RWPE1 (cell line): Measurements from ENCODE around the gene GPC6.

Experiments used
- CTCF ChIA-PET: fragments of 350-600 bp; sonication (Branson Sonifier 250); formaldehyde crosslinking; extraction: SDS; loops from one replicate; lab custom pipeline; 2021; lab: Yijun Ruan, JAX
- POLR2A ChIA-PET: fragments of 400-600 bp; formaldehyde crosslinking; extraction: SDS; loops from one replicate; lab custom pipeline; 2020; ENCODE audit warnings: antibody characterized with exemption; ENCODE audit not compliant: low non-redundant PET; lab: Yijun Ruan, JAX
- DNase-seq: peaks from one replicate; pipeline ENCODE4 v3.0.0; 2012; ENCODE audit warnings: low spot score
- H3K27ac ChIP-seq: fragments of 450-650 bp; 2 replicates; pipeline ENCODE4 v1.5.1; 2017
- TF ChIP-seq, protein P1 (sequence below): fragments of 450-650 bp; conservative IDR thresholded peaks from 2 replicates; pipeline ENCODE4 v1.5.1; 2017; ENCODE audit warnings: low read depth, mild to moderate bottlenecking

The GPC6 gene

DNA sequence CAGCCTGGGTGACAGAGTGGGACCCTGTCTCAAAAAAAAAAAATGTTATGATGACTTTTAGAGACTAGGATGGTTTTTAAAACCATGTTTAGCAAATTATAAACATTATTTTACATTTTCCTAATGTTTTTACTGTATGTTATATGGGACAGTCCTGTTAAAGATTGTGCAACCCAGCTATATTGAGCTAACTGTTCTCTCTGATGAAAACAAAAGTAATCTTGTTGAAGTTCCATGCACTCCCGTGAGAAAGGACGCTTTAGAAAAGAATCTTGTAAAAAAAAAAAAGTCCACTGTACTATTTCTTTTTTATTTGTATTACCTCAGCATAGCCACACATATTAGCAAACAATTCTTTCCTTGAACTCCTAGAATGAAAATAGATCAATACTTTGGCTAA lies 801.6 kb downstream of the GPC6 start:
- TF ChIP-seq, protein P1, sequence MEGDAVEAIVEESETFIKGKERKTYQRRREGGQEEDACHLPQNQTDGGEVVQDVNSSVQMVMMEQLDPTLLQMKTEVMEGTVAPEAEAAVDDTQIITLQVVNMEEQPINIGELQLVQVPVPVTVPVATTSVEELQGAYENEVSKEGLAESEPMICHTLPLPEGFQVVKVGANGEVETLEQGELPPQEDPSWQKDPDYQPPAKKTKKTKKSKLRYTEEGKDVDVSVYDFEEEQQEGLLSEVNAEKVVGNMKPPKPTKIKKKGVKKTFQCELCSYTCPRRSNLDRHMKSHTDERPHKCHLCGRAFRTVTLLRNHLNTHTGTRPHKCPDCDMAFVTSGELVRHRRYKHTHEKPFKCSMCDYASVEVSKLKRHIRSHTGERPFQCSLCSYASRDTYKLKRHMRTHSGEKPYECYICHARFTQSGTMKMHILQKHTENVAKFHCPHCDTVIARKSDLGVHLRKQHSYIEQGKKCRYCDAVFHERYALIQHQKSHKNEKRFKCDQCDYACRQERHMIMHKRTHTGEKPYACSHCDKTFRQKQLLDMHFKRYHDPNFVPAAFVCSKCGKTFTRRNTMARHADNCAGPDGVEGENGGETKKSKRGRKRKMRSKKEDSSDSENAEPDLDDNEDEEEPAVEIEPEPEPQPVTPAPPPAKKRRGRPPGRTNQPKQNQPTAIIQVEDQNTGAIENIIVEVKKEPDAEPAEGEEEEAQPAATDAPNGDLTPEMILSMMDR: no peak
- ChIA-PET CTCF (no interaction called here), POLR2A (no interaction called here)
- no peak overlapping the region for H3K27ac ChIP-seq
- no peak for DNase-seq

DNA sequence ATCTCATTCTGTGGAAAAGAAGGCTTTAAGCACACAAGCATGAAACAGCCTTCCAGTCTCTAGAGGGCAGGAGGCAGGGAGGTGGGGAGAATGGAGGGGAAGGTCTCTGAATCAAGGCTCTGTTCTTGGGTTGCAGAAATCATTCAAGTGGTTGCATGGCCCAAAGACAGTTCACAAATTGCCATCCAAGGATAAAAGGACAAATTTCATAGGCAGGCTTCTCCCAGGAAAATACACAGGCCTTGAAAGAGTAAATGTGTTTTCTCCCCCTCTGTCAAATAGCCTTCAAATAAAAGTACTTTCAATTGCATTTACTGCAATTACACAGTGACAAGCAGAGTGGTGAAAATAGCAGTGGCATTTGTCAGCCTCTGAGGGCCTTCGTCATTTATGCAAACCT lies 802.0 kb downstream of the GPC6 start:
- CTCF ChIA-PET: no interaction called here
- DNase-seq: no peak
- H3K27ac ChIP-seq: no peak overlapping the region
- TF ChIP-seq, protein P1: no peak
- POLR2A ChIA-PET: no interaction called here

DNA sequence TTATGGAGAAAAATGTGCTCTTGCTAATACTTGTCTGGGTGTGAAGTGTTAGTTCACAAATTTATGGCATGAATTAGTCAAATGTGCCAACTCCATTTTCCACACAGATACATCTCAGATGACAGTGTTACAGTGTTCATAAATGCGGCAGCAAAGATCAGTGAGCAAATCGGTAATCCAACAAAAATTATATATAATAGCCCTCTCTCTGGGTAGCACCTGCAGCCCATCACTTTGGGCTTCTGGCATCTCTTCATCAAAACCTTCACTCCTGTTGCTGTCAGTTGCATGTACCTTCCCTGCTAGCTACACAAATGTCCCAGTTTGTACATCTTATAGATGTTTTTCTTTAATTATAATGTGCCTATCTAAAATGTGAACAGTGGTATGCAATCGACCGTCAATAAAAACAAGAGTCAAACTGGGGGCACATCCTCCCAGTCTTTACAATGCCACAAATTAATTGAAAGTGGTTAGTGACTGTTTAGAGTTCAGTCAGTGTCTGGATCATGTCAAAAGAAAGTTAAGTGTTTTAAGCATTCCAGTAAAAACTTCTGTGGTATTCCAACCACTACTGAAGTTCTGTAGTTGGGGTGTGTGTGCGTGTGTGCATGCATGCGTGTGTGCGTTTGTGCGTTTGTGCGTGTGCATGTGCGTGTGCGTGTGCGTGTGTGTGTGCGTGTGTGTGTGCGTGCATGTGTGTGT lies 804.0 kb downstream of the GPC6 start:
- DNase-seq: no peak
- ChIA-PET POLR2A (no interaction called here), CTCF (interaction anchor here (0.5 kb wide), 1 partner anchor 90 kb away, joined by 5 read pairs; no protein-coding TSS in a partner anchor)
- no peak overlapping the region for H3K27ac ChIP-seq
- TF ChIP-seq, protein P1: no peak

DNA sequence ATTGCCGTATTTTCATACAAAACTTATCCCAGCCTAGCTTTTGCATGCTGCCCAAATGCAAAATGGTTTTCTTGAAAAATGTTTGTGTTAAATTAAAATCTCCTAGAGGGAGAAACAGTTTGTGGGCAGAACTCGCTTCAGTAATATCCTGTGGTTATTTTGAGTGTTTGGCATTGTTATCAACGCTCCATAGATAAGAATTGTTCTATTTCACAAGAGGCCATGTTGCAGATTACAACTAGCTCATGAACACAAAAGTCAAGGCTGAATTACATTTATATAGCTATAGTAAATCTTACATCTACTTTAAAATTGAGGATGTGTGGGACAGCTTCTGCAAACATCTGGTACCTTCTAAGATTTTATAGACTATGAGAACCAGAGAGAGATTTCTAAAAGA lies 805.0 kb downstream of the GPC6 start:
- H3K27ac ChIP-seq: no peak overlapping the region
- no peak for DNase-seq
- ChIA-PET CTCF (no interaction called here), POLR2A (no interaction called here)
- TF ChIP-seq, protein P1: no peak

DNA sequence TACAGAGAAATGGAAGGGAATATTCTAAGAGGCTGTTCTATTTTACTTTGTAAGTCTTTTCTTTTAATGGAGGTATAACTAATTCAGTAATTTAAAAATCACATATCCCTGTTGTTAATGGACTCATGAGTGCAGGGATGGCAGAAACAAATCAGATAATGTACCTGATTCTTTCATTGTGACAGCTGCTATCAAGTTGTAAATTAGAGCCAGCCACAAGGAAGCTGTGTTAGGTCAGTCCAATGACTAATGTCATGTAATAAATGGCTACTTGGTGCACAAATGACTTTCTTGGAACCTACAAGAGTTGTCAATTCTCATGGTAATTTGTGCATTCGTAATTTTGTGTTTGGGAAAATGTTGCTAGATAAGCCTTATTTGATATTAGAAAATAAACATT lies 806.5 kb downstream of the GPC6 start:
- POLR2A ChIA-PET: no interaction called here
- no peak for DNase-seq
- CTCF ChIA-PET: no interaction called here
- no peak overlapping the region for H3K27ac ChIP-seq
- TF ChIP-seq, protein P1: no peak

DNA sequence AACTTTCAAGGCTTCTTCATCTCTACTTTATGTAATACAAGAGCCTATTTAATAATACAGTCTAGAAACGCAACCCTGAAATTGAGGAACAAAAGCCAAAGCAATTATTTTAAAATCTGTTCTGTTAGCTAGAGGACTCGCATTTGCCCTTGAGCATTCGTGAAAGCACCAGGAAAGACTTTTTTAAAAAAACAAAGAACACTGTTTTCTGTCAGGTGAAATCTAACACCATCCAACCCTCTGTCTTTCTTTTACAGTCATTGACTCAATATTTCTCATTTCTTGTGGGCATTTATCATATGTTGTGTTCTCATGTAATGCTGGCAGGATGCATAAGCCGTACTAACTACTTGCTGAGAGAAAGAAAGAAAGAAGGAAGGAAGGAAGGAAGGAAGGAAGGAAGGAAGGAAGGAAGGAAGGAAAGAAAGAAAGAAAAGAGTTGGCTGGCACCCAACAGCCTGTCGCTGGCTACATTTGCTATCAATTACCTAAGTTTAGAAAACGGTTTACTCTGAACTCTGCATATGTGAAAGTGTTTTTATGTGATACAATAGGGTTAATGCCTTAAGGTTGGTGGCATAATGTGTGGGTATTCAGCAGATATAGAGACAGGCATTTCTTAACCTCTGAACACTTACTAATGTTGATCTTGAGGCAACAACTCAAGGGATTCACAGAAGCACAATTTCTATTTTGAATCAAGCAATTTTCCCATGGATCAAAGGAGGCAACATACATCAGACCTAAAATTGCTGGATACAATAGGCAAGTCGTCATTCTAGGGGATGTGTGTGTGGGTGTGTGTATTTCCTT lies 807.4 kb downstream of the GPC6 start:
- TF ChIP-seq, protein P1: no peak
- POLR2A ChIA-PET: no interaction called here
- DNase-seq: no peak
- CTCF ChIA-PET: no interaction called here
- no peak overlapping the region for H3K27ac ChIP-seq
